ENCODE results near the gene KIF5A. TPM values are rescaled to one million over a fixed set of nuclear protein-coding genes. Genes with fewer than 3 reads are reported as not detected.

Gene KIF5A
- polyA plus RNA-seq, 3 donors from 2014 or later, result not detected

GRCh38 chr12:57591782-57592325 is 42.0 kb downstream of the KIF5A start:
- no peaks in the 10 kb centered on the region for H3K9me3 Mint-ChIP-seq
- H3K27me3 Mint-ChIP-seq (ENCODE audit: low read depth in 3 of 3), result peaks cover 0 to 8% (median 0%) of the 10 kb centered on the region in 3 donors
- peaks cover 4 to 9% (median 8%) of the 10 kb centered on the region in 3 donors for H3K36me3 Mint-ChIP-seq
- peak overlapping the region; percentile 64 to 95 (median 92) for H3K27ac Mint-ChIP-seq
- H3K4me1 Mint-ChIP-seq, result peaks cover 34 to 42% of the 10 kb centered on the region in 2 donors
- DNase-seq, result no peak
- H3K4me3 Mint-ChIP-seq, result peak overlapping the region; percentile 90 to 94 (median 93)

DNA sequence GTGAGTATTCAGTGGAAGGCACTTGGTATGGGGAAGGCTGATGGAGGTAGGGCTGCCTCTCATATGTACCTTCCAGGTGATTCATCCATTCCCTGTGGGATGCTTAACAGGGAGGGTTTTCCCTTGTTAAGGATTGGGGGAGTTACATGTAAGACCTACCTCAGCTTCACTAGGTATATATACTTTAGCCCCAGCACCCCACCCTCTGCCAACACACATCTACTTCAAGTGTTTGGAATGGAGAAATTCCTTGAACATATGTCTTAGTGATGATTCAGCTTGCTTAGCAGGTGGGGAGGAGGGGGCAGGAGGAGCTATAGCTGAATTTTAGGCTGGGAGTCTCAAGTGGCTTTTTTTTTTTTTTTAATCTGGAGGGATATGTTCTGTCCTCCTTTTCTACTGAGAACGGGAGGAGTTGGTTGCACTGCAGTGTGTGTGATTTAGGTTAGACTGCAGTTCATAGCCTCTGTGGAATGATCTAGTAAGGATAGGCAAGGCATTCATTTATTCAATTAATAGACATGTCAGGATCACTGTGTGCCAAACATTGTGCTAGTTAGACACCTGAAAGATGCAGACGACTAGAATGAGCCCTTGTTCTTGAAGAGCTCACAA is 42.8 kb downstream of the KIF5A start:
- no peak for DNase-seq
- Mint-ChIP-seq H3K27me3 (ENCODE audit: low read depth in 3 of 3) (peaks cover 0 to 8% (median 0%) of the 10 kb centered on the region in 3 donors), H3K36me3 (peaks cover 11 to 17% (median 14%) of the 10 kb centered on the region in 3 donors), H3K27ac (peak overlapping the region; percentile 36 to 94 (median 77)), H3K9me3 (no peaks in the 10 kb centered on the region), H3K4me1 (peaks cover 36 to 42% of the 10 kb centered on the region in 2 donors), H3K4me3 (peak overlapping the region; percentile 90 to 94 (median 93))

DNA sequence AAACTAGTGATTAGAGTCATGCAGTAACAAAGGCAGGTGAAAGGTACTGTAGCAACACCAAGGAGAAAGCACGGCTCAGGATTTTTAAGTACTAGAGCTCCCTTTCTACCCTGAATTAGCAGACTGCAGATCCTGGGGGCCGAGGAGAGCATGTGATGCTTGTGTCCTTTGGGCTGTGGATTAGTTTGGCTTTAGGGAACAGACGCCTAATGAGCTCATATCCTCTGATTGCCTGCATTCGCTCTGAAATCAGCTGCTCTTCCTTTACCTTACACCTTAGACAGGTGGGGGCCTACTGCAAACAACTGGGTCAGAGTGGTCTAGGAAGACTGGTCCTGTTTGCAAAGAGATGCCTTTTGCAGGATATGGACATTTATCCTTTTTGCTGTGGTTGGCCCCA is 43.3 kb downstream of the KIF5A start:
- Mint-ChIP-seq H3K4me1 (peaks cover 36 to 42% of the 10 kb centered on the region in 2 donors), H3K36me3 (peaks cover 14 to 20% (median 16%) of the 10 kb centered on the region in 3 donors), H3K9me3 (no peaks in the 10 kb centered on the region), H3K4me3 (no peak overlapping the region), H3K27ac (peak overlapping the region in 4 of 6 donors; percentile 22 to 64 (median 38)), H3K27me3 (ENCODE audit: low read depth in 3 of 3) (peaks cover 0 to 8% (median 0%) of the 10 kb centered on the region in 3 donors)
- no peak for DNase-seq

- Mint-ChIP-seq H3K4me1 (peaks cover 37 to 39% of the 10 kb centered on the region in 2 donors), H3K27ac (peak overlapping the region in 1 of 6 donors; percentile 1), H3K27me3 (ENCODE audit: low read depth in 3 of 3) (peaks cover 2 to 4% (median 3%) of the 10 kb centered on the region in 3 donors), H3K4me3 (no peak overlapping the region), H3K9me3 (no peaks in the 10 kb centered on the region), H3K36me3 (peaks cover 32 to 61% (median 59%) of the 10 kb centered on the region in 3 donors)
- no peak for DNase-seq
Measured at GRCh38 chr12:57600395-57600794, 50.6 kb downstream of the KIF5A start.

- peak overlapping the region in 1 of 5 donors; percentile 22 for H3K4me3 Mint-ChIP-seq
- H3K4me1 Mint-ChIP-seq, result peaks cover 43 to 53% of the 10 kb centered on the region in 2 donors
- H3K27me3 Mint-ChIP-seq (ENCODE audit: low read depth in 3 of 3), result peaks cover 2 to 4% (median 3%) of the 10 kb centered on the region in 3 donors
- H3K27ac Mint-ChIP-seq, result peak overlapping the region; percentile 51 to 98 (median 93)
- no peak for DNase-seq
- H3K36me3 Mint-ChIP-seq, result peaks cover 24 to 46% (median 46%) of the 10 kb centered on the region in 3 donors
- H3K9me3 Mint-ChIP-seq, result no peaks in the 10 kb centered on the region
Measured at GRCh38 chr12:57602544-57602943, 52.7 kb downstream of the KIF5A start.

GRCh38 chr12:57603324-57603723 is 53.5 kb downstream of the KIF5A start:
- Mint-ChIP-seq H3K4me1 (peaks cover 43 to 53% of the 10 kb centered on the region in 2 donors), H3K27ac (peak overlapping the region; percentile 86 to 98 (median 94)), H3K9me3 (no peaks in the 10 kb centered on the region), H3K4me3 (peak overlapping the region; percentile 83 to 95 (median 89)), H3K36me3 (peaks cover 25 to 48% (median 43%) of the 10 kb centered on the region in 3 donors), H3K27me3 (ENCODE audit: low read depth in 3 of 3) (peaks cover 2 to 4% (median 3%) of the 10 kb centered on the region in 3 donors)
- DNase-seq, result peak; percentile 41 to 42 (median 42)

DNA sequence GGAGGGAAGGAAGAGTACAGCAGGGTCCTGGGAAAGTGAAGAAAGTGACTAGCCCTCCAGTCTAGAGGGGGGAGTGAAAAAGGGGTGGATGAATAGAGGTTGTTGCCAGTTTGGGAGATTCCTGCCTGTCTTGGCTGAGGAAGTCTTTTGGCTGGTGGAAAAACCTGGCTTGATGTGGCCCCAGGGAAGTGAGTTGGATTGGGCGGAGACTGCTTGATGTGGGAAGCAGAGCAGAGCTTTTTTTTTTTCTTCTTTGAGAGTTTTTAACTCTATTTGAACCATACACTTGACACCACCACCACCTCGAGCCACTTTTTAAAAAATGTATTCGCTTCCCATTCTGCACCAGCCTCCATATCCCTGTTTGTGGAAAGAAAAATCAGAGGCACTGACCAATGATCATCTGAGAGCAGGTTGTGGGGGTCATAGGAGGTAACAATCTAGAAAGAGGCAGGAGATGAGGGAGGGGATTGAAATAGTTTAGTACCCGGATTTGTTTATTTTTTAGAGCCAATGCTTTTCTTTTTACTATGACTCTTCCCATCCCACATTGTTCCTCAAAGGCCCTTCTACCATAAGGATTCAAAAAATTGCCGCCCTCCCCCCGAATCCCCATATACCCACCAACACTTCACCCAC is 54.1 kb downstream of the KIF5A start:
- H3K4me1 Mint-ChIP-seq, result peaks cover 43 to 53% of the 10 kb centered on the region in 2 donors
- H3K9me3 Mint-ChIP-seq, result no peaks in the 10 kb centered on the region
- peaks cover under 1 to 4% (median 3%) of the 10 kb centered on the region in 3 donors for H3K27me3 Mint-ChIP-seq (ENCODE audit: low read depth in 3 of 3)
- H3K36me3 Mint-ChIP-seq, result peaks cover 21 to 43% (median 41%) of the 10 kb centered on the region in 3 donors
- DNase-seq, result no peak
- H3K4me3 Mint-ChIP-seq, result peak overlapping the region; percentile 83 to 95 (median 89)
- peak overlapping the region; percentile 86 to 98 (median 94) for H3K27ac Mint-ChIP-seq

DNA sequence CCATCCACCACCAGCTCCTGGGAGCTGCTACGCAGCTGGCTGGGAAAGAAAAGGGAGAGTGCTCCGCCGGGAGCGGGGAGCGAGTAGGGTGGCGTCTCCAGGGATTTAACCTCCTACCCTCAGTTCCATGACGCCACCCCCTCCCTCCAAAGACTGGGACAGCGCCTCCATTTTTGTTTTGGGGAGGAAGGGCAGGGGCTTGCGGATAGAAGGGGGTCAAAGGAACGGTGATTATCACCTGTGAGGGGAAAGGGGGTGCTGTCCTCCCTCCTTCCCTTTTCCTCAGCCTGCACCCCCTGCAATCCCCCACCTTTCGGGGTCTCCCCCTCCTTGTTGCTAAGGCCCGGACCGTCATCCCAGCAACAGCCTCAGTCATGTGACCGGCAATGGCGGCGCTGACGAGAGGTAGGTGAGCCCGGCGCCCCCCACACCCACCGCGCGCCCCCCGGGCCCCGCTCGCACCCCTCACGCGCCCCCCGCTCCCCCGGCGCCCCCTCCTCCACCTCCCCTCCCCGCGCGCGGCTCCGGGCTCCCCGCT is 54.7 kb downstream of the KIF5A start, which contains the start of gene DTX3:
DTX3 (plus strand) TSS at position 371 of the 538 bp plus-strand sequence. CDS start 1,694 bp downstream, outside the sequence.
- Mint-ChIP-seq H3K27me3 (ENCODE audit: low read depth in 3 of 3) (peaks cover 0 to 4% (median 0%) of the 10 kb centered on the region in 3 donors), H3K27ac (peak within 1 kb of the TSS; percentile 86 to 98 (median 95)), H3K9me3 (no peaks in the 10 kb centered on the region), H3K4me1 (peaks cover 43 to 53% of the 10 kb centered on the region in 2 donors), H3K4me3 (peak within 1 kb of the TSS; percentile 83 to 95 (median 89)), H3K36me3 (peaks cover 15 to 37% (median 35%) of the 10 kb centered on the region in 3 donors)
- DNase-seq, result peak in 2 of 3 donors; percentile 42 to 46

DNA sequence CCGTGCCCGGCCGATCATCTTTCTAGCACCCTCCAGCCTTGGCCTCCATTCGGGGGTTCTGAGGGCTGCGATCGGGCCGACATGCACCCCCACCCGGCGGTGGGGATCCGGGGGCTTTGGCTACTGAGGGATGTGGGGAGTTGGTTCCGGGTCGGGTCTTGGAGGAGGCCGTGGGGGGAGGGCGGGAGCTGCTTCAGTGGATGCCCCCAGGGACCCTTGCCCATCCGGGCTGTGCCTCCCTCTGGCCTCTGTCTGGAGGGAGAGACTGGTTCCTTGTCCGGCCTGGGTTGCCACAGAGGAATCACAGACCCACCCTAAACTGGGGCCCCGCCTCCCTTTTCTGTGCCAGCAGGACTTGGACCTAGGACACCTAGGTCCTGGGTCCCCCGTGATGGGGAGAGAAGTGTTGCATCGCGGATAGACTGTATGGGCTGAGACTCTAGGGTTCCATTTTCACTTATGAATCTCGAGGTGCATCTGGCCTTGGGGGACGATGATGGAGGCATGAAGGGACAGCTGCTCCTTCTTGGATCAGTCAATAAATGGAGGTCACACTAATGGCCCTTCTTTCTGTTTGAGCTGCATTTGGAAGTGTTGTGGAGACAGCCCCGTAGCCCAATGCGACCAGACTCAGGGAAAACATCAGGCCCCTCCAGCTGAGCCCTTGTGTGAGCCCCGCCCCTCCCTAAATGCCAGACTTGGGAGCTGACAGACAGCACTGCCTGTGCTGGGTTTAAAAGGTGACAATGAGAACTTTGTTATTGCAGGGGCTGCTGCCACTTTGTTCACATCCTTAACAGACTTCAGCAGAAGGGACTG is 55.4 kb downstream of the KIF5A start:
- Mint-ChIP-seq H3K36me3 (peaks cover 14 to 30% (median 30%) of the 10 kb centered on the region in 3 donors), H3K9me3 (no peaks in the 10 kb centered on the region), H3K4me1 (peaks cover 44 to 54% of the 10 kb centered on the region in 2 donors), H3K4me3 (peak overlapping the region; percentile 83 to 95 (median 89)), H3K27ac (peak overlapping the region; percentile 31 to 95 (median 86)), H3K27me3 (ENCODE audit: low read depth in 3 of 3) (peaks cover 0 to 4% (median 1%) of the 10 kb centered on the region in 3 donors)
- DNase-seq, result peak in 1 of 3 donors; percentile 20

GRCh38 chr12:57605811-57606311 is 56.0 kb downstream of the KIF5A start:
- Mint-ChIP-seq H3K4me3 (peak overlapping the region; percentile 83 to 95 (median 89)), H3K4me1 (peaks cover 50 to 59% of the 10 kb centered on the region in 2 donors), H3K27ac (peak overlapping the region; percentile 31 to 95 (median 86)), H3K27me3 (ENCODE audit: low read depth in 3 of 3) (peaks cover under 1 to 4% (median 2%) of the 10 kb centered on the region in 3 donors), H3K9me3 (no peaks in the 10 kb centered on the region), H3K36me3 (peaks cover 14 to 25% (median 23%) of the 10 kb centered on the region in 3 donors)
- DNase-seq, result no peak

DNA sequence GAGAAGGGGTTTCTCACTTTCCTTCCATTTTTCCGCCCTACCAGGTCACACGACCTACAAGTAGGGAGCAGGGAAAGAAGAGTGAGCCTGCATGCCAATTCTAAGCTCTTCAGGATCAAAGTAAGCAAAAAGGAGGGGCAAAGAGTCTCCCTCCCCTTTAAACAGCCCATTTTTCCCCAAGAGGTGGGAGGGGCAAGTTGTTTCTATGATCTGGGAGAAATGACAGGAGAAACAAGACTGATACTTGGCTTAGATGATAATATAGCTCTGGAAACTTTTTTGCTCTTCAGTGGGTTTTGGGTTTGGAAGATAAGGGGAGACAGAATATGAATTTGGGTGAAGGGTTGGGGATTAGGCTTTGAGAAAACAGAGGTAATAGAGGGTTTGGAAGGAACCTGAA is 56.6 kb downstream of the KIF5A start:
- DNase-seq, result no peak
- Mint-ChIP-seq H3K27ac (peak overlapping the region in 5 of 6 donors; percentile 0 to 56 (median 9)), H3K9me3 (no peaks in the 10 kb centered on the region), H3K27me3 (ENCODE audit: low read depth in 3 of 3) (peaks cover 2 to 4% (median 3%) of the 10 kb centered on the region in 3 donors), H3K36me3 (peaks cover 14 to 20% (median 18%) of the 10 kb centered on the region in 3 donors), H3K4me1 (peaks cover 51 to 58% of the 10 kb centered on the region in 2 donors), H3K4me3 (peak overlapping the region; percentile 8 to 89 (median 46))

DNA sequence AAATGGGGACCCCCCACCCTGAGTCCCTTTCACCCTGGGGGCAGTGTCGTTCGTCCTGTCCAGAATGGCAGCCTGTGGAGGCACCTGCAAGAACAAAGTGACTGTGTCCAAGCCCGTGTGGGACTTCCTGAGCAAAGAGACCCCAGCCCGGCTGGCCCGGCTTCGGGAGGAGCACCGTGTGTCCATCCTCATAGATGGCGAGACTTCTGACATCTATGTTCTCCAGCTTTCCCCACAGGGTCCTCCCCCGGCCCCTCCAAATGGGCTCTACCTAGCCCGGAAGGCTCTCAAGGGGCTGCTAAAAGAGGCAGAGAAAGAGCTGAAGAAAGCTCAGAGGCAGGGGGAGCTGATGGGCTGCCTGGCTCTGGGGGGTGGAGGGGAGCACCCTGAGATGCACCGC is 57.0 kb downstream of the KIF5A start:
- Mint-ChIP-seq H3K9me3 (no peaks in the 10 kb centered on the region), H3K36me3 (peaks cover 13 to 16% (median 14%) of the 10 kb centered on the region in 3 donors), H3K27me3 (ENCODE audit: low read depth in 3 of 3) (peaks cover 2 to 4% (median 3%) of the 10 kb centered on the region in 3 donors), H3K4me3 (peak overlapping the region in 2 of 5 donors; percentile 61 to 89), H3K4me1 (peaks cover 49 to 54% of the 10 kb centered on the region in 2 donors), H3K27ac (peak overlapping the region in 4 of 6 donors; percentile 0 to 56 (median 5))
- DNase-seq, result no peak

Data from immature natural killer cell (primary cell).